H1 (cell line): ENCODE results near the gene PPFIA2. TPM values are rescaled to one million over a fixed set of nuclear protein-coding genes. Genes with fewer than 3 reads are reported as not detected.

Source experiments
- EGR1 ChIP-seq: IDR thresholded peaks from 2 replicates; pipeline ENCODE4 v1.6.1; 2011; ENCODE audit warnings: low read depth, low read length, borderline replicate concordance
- FOSL1 ChIP-seq: IDR thresholded peaks from 2 replicates; pipeline ENCODE4 v1.6.1; 2011; ENCODE audit warnings: mild to moderate bottlenecking, low read depth, low read length, moderate library complexity; ENCODE audit not compliant: insufficient read depth
- POLR2AphosphoS5 ChIP-seq: IDR thresholded peaks from 2 replicates; pipeline ENCODE4 v1.6.1; 2011; ENCODE audit warnings: low read depth, low read length
- RNF2 ChIP-seq: fragments of 200-900, 300-1000 bp; sonication (generic); IDR thresholded peaks from 2 replicates; pipeline ENCODE4 v1.7.1; 2016; ENCODE audit warnings: borderline replicate concordance, low read depth, mild to moderate bottlenecking, antibody characterized with exemption, low read length; ENCODE audit not compliant: poor library complexity, severe bottlenecking; ENCODE audit errors: missing control alignments
- SAP30 ChIP-seq: fragments of 300-600 bp; sonication (generic); IDR thresholded peaks from 2 replicates; pipeline ENCODE4 v1.7.1; 2012; ENCODE audit warnings: low read length, moderate library complexity, mild to moderate bottlenecking, inconsistent platforms; ENCODE audit not compliant: insufficient read depth, insufficient replicate concordance
- SIN3A ChIP-seq, 2 experiments: IDR thresholded peaks in 1 of 2; conservative IDR thresholded peaks in 1 of 2; 2 replicates each; pipeline ENCODE4 v1.6.1; 2011 to 2012; ENCODE audit warnings: low read length in 2 of 2, improper control_type of control experiment in 1 of 2, low read depth in 1 of 2, mild to moderate bottlenecking in 1 of 2
- SIX5 ChIP-seq: IDR thresholded peaks from 2 replicates; pipeline ENCODE4 v1.6.1; 2011; ENCODE audit warnings: mild to moderate bottlenecking, low read depth, low read length
- TAF7 ChIP-seq: optimal IDR thresholded peaks from 2 replicates; pipeline ENCODE3; 2011; ENCODE audit warnings: low read depth, mild to moderate bottlenecking, inconsistent platforms, low read length, moderate library complexity, borderline replicate concordance
- YY1 ChIP-seq: IDR thresholded peaks from 2 replicates; pipeline ENCODE4 v1.6.1; 2011; ENCODE audit warnings: low read depth, mild to moderate bottlenecking, low read length
- polyA plus RNA-seq, 7 experiments: library from polyadenylated mRNA; depleted of rRNA in 3 of 7; stranded (reverse) in 5 of 7; unstranded in 2 of 7; fragments of >200 nt in 5 of 7; fragments of 200-250 nt in 2 of 7; gene quantifications; 1 replicate in 5 of 7; 2 replicates in 1 of 7; 4 replicates in 1 of 7; pipeline versions ENCODE4 v1.2.1 to v1.2.3, GENCODE V29; 2011 to 2013; ENCODE audit warnings: missing spikeins in 2 of 7, mixed read lengths in 2 of 7
- total RNA-seq: library from RNA; stranded (reverse); fragmentation: NEBNext Ultra II Directional; extraction: Animal tissue kit (Norgen Biotek cat#: 25700); gene quantifications from 2 replicates; pipeline ENCODE4 v1.2.1, GENCODE V29; 2021
- TF ChIP-seq, protein P1 (sequence below): fragments of 300-600 bp; sonication (generic); IDR thresholded peaks from 2 replicates; pipeline ENCODE4 v1.7.1; 2012; ENCODE audit warnings: low read length, moderate library complexity, mild to moderate bottlenecking, inconsistent platforms; ENCODE audit not compliant: insufficient replicate concordance
- TF ChIP-seq, protein P2 (sequence below): IDR thresholded peaks from 2 replicates; pipeline ENCODE4 v1.6.1; 2012; ENCODE audit warnings: inconsistent platforms

The PPFIA2 gene
- total and polyA plus RNA-seq, 2 of the 8 experiments (the other 6 are each of a cell fraction or from before 2014, with no cell fraction given) = 1.2 to 1.8 TPM

DNA sequence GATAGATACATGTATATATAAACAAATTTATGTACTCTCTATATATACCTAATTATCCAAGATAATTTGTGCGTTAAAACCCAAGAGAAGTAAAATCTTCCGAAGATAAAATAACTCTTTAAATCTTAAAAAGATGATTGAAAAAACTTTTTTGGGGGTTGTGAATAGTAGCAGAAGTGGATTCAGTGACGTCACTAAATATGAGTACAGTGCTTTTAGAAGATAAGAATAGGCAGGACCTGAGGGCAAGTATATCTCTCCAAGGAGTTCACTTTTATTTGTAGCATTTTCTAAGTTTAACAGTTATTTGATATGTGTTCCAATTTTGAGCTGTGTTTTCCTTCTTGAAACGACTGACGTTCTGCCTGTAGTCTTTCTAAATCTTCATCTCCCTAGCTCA, 319.8 kb downstream of the PPFIA2 start (continued):
- TF ChIP-seq, protein P1, sequence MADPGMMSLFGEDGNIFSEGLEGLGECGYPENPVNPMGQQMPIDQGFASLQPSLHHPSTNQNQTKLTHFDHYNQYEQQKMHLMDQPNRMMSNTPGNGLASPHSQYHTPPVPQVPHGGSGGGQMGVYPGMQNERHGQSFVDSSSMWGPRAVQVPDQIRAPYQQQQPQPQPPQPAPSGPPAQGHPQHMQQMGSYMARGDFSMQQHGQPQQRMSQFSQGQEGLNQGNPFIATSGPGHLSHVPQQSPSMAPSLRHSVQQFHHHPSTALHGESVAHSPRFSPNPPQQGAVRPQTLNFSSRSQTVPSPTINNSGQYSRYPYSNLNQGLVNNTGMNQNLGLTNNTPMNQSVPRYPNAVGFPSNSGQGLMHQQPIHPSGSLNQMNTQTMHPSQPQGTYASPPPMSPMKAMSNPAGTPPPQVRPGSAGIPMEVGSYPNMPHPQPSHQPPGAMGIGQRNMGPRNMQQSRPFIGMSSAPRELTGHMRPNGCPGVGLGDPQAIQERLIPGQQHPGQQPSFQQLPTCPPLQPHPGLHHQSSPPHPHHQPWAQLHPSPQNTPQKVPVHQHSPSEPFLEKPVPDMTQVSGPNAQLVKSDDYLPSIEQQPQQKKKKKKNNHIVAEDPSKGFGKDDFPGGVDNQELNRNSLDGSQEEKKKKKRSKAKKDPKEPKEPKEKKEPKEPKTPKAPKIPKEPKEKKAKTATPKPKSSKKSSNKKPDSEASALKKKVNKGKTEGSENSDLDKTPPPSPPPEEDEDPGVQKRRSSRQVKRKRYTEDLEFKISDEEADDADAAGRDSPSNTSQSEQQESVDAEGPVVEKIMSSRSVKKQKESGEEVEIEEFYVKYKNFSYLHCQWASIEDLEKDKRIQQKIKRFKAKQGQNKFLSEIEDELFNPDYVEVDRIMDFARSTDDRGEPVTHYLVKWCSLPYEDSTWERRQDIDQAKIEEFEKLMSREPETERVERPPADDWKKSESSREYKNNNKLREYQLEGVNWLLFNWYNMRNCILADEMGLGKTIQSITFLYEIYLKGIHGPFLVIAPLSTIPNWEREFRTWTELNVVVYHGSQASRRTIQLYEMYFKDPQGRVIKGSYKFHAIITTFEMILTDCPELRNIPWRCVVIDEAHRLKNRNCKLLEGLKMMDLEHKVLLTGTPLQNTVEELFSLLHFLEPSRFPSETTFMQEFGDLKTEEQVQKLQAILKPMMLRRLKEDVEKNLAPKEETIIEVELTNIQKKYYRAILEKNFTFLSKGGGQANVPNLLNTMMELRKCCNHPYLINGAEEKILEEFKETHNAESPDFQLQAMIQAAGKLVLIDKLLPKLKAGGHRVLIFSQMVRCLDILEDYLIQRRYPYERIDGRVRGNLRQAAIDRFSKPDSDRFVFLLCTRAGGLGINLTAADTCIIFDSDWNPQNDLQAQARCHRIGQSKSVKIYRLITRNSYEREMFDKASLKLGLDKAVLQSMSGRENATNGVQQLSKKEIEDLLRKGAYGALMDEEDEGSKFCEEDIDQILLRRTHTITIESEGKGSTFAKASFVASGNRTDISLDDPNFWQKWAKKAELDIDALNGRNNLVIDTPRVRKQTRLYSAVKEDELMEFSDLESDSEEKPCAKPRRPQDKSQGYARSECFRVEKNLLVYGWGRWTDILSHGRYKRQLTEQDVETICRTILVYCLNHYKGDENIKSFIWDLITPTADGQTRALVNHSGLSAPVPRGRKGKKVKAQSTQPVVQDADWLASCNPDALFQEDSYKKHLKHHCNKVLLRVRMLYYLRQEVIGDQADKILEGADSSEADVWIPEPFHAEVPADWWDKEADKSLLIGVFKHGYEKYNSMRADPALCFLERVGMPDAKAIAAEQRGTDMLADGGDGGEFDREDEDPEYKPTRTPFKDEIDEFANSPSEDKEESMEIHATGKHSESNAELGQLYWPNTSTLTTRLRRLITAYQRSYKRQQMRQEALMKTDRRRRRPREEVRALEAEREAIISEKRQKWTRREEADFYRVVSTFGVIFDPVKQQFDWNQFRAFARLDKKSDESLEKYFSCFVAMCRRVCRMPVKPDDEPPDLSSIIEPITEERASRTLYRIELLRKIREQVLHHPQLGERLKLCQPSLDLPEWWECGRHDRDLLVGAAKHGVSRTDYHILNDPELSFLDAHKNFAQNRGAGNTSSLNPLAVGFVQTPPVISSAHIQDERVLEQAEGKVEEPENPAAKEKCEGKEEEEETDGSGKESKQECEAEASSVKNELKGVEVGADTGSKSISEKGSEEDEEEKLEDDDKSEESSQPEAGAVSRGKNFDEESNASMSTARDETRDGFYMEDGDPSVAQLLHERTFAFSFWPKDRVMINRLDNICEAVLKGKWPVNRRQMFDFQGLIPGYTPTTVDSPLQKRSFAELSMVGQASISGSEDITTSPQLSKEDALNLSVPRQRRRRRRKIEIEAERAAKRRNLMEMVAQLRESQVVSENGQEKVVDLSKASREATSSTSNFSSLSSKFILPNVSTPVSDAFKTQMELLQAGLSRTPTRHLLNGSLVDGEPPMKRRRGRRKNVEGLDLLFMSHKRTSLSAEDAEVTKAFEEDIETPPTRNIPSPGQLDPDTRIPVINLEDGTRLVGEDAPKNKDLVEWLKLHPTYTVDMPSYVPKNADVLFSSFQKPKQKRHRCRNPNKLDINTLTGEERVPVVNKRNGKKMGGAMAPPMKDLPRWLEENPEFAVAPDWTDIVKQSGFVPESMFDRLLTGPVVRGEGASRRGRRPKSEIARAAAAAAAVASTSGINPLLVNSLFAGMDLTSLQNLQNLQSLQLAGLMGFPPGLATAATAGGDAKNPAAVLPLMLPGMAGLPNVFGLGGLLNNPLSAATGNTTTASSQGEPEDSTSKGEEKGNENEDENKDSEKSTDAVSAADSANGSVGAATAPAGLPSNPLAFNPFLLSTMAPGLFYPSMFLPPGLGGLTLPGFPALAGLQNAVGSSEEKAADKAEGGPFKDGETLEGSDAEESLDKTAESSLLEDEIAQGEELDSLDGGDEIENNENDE = no peak
- TF ChIP-seq SIX5 (no peak), SAP30 (no peak), POLR2AphosphoS5 (no peak), FOSL1 (no peak), RNF2 (no peak), EGR1 (no peak), TAF7 (no peak), SIN3A (conservative IDR thresholded peaks at IDR 0.05 in 1 of 2, IDR thresholded peaks at IDR 0.05 in 1 of 2; ENCODE audit: low read depth in 1 of 2, low read length in 2 of 2) (no peak), YY1 (no peak)
- TF ChIP-seq, protein P2, sequence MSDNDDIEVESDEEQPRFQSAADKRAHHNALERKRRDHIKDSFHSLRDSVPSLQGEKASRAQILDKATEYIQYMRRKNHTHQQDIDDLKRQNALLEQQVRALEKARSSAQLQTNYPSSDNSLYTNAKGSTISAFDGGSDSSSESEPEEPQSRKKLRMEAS = no peak
